HCT116 (cell line): ENCODE measurements around the gene PRIM1. TPM values are rescaled to one million over a fixed set of nuclear protein-coding genes. Genes with fewer than 3 reads are reported as not detected.

Source experiments
- ATAC-seq: fragments of 200-7000 bp; cut with Tn5 transposase; 2 replicates; pipeline ENCODE4 v1.9.1; 2020; ENCODE audit warnings: mild to moderate bottlenecking, moderate library complexity
- BruUV-seq: library from RNA; stranded (reverse); fragments of 400-500 nt; replicated peaks from 2 replicates; lab custom pipeline; 2021; lab: Mats Ljungman, UMichigan
- CTCF ChIA-PET: fragments of 300-600 bp; sonication (Branson Sonifier 250); formaldehyde crosslinking; loops from one replicate; lab custom pipeline; 2021; ENCODE audit warnings: antibody characterized with exemption; lab: Charles Lee
- POLR2A ChIA-PET: fragments of 300-600, 350-600 bp; sonication (Branson Sonifier 250); formaldehyde crosslinking; loops from one replicate; lab custom pipeline; 2021; ENCODE audit warnings: antibody characterized with exemption; lab: Charles Lee
- RAD21 ChIA-PET, 2 experiments: fragments of 300-600 bp; sonication (Branson Sonifier 250); formaldehyde crosslinking; loops; one replicate each; lab custom pipeline; 2023; ENCODE audit warnings: low total read pairs in 2 of 2; ENCODE audit not compliant: uncharacterized antibody in 2 of 2, unreplicated experiment in 2 of 2, low non-redundant PET in 1 of 2; lab: Charles Lee
- DNase-seq: peaks from one replicate; pipeline ENCODE4 v3.0.0-alpha.2; 2010; ENCODE audit warnings: low read depth, low spot score
- H2AFZ ChIP-seq: fragments of 200-600 bp; shearing (Covaris generic), sonication (generic); 2 replicates; pipeline ENCODE4 v1.6.1; 2017; ENCODE audit warnings: low read depth, mixed run types, mixed read lengths, antibody characterized with exemption, low read length; ENCODE audit not compliant: poor library complexity, severe bottlenecking
- H3K27ac ChIP-seq: 2 replicates; pipeline ENCODE4 v1.5.1; 2012; ENCODE audit warnings: low read depth, low read length
- H3K27me3 ChIP-seq: fragments of 200-600 bp; sonication (generic); 2 replicates; pipeline ENCODE4 v1.6.1; 2016; ENCODE audit warnings: mixed run types, low read length, mixed read lengths; ENCODE audit not compliant: insufficient read depth
- H3K36me3 ChIP-seq, 2 experiments: fragments of 200-500 bp in 1 of 2; fragments of 200-600 bp in 1 of 2; sonication (Bioruptor generic) in 1 of 2; sonication (generic) in 1 of 2; 2 replicates each; pipeline versions ENCODE4 v1.5.1 to v1.6.1; 2014 to 2016; ENCODE audit warnings: low read length in 2 of 2, inconsistent platforms in 1 of 2, mixed read lengths in 1 of 2, mixed run types in 1 of 2; ENCODE audit not compliant: insufficient read depth in 2 of 2, control insufficient read depth in 1 of 2
- H3K4me1 ChIP-seq, 2 experiments: fragments of 200-600 bp in 1 of 2; sonication (generic) in 1 of 2; 2 replicates each; pipeline versions ENCODE4 v1.5.1 to v1.6.1; 2012 to 2017; ENCODE audit warnings: low read length in 2 of 2, inconsistent platforms in 1 of 2, mild to moderate bottlenecking in 1 of 2, mixed read lengths in 1 of 2, mixed run types in 1 of 2, moderate library complexity in 1 of 2; ENCODE audit not compliant: insufficient read depth in 2 of 2, control insufficient read depth in 1 of 2
- H3K4me2 ChIP-seq: fragments of 200-600 bp; sonication (generic); 2 replicates; pipeline ENCODE4 v1.6.1; 2017; ENCODE audit warnings: mixed run types, low read length, mixed read lengths
- H3K4me3 ChIP-seq, 2 experiments: fragments of 200-600 bp in 1 of 2; sonication (generic) in 1 of 2; replicated peaks in 1 of 2; 2 replicates each; pipeline ENCODE4 v1.5.1; 2011 to 2016; ENCODE audit warnings: low read length in 2 of 2, control low read depth in 1 of 2, low read depth in 1 of 2, mild to moderate bottlenecking in 1 of 2, mixed read lengths in 1 of 2, mixed run types in 1 of 2
- H3K79me2 ChIP-seq: fragments of 200-600 bp; sonication (generic); 2 replicates; pipeline ENCODE4 v1.6.1; 2017; ENCODE audit warnings: mild to moderate bottlenecking, mixed run types, low read length, moderate library complexity, mixed read lengths; ENCODE audit not compliant: insufficient read depth
- H3K9ac ChIP-seq: fragments of 200-600 bp; sonication (generic); 2 replicates; pipeline ENCODE4 v1.6.1; 2016; ENCODE audit warnings: low read length, mixed read lengths
- H3K9me2 ChIP-seq: fragments of 200-600 bp; sonication (generic), shearing (Covaris generic); 2 replicates; pipeline ENCODE4 v1.6.1; 2017; ENCODE audit warnings: mixed run types, mild to moderate bottlenecking, moderate library complexity; ENCODE audit not compliant: insufficient read depth
- H3K9me3 ChIP-seq, 2 experiments: fragments of 200-500 bp in 1 of 2; fragments of 200-600 bp in 1 of 2; sonication (Bioruptor generic) in 1 of 2; sonication (generic) in 1 of 2; 2 replicates each; pipeline ENCODE4 v1.6.1; 2014 to 2017; ENCODE audit warnings: low read length in 2 of 2, mixed read lengths in 2 of 2, inconsistent platforms in 1 of 2, low read depth in 1 of 2, mild to moderate bottlenecking in 1 of 2, mixed run types in 1 of 2, moderate library complexity in 1 of 2; ENCODE audit not compliant: control insufficient read depth in 1 of 2, insufficient read depth in 1 of 2
- H4K20me1 ChIP-seq: fragments of 200-600 bp; sonication (generic), shearing (Covaris generic); 2 replicates; pipeline ENCODE4 v1.6.1; 2017; ENCODE audit warnings: mixed run types, mild to moderate bottlenecking, moderate library complexity; ENCODE audit not compliant: insufficient read depth
- SP1 ChIP-seq: IDR thresholded peaks from 2 replicates; pipeline ENCODE4 v1.6.1; 2012; ENCODE audit warnings: low read depth
- intact Hi-C: fragments of 100-400 bp; cut with micrococcal nuclease; formaldehyde crosslinking; loops from 2 replicates; pipeline ENCODE4 v1.10.0; 2022
- total RNA-seq: library from RNA; stranded (reverse); gene quantifications from one replicate; pipeline ENCODE4 v1.2.1, GENCODE V29; 2021; ENCODE audit not compliant: unreplicated experiment
- TF ChIP-seq, protein P1 (sequence below): IDR thresholded peaks from 2 replicates; pipeline ENCODE4 v1.6.1; 2012; ENCODE audit warnings: low read depth

PRIM1 gene
- total RNA-seq, 1 experiment from 2014 or later, result 53.3 TPM

GRCh38 chr12:56682323-56682722 is 69.8 kb downstream of the PRIM1 start:
- POLR2A ChIA-PET, result interaction anchor here (1.2 kb wide), 1 partner anchor 43 kb away, joined by 7 read pairs; the partner anchor contains the start of gene NACA
- peaks cover 26 to 27% of the 10 kb centered on the region in 2 experiments for H3K36me3 ChIP-seq
- H4K20me1 ChIP-seq, result peaks cover 34% of the 10 kb centered on the region; the same call in 1 of the 2 replicates
- CTCF ChIA-PET, result no interaction called here
- no peaks in the 10 kb centered on the region for H3K9me3 ChIP-seq
- H2AFZ ChIP-seq, result no peak overlapping the region
- peak overlapping the region; percentile 26; the same call in 1 of the 2 replicates for H3K27ac ChIP-seq
- BruUV-seq, result no TSS peak
- DNase-seq (no peak), ATAC-seq (no peak)
- TF ChIP-seq SP1, result no peak
- TF ChIP-seq, protein P1, sequence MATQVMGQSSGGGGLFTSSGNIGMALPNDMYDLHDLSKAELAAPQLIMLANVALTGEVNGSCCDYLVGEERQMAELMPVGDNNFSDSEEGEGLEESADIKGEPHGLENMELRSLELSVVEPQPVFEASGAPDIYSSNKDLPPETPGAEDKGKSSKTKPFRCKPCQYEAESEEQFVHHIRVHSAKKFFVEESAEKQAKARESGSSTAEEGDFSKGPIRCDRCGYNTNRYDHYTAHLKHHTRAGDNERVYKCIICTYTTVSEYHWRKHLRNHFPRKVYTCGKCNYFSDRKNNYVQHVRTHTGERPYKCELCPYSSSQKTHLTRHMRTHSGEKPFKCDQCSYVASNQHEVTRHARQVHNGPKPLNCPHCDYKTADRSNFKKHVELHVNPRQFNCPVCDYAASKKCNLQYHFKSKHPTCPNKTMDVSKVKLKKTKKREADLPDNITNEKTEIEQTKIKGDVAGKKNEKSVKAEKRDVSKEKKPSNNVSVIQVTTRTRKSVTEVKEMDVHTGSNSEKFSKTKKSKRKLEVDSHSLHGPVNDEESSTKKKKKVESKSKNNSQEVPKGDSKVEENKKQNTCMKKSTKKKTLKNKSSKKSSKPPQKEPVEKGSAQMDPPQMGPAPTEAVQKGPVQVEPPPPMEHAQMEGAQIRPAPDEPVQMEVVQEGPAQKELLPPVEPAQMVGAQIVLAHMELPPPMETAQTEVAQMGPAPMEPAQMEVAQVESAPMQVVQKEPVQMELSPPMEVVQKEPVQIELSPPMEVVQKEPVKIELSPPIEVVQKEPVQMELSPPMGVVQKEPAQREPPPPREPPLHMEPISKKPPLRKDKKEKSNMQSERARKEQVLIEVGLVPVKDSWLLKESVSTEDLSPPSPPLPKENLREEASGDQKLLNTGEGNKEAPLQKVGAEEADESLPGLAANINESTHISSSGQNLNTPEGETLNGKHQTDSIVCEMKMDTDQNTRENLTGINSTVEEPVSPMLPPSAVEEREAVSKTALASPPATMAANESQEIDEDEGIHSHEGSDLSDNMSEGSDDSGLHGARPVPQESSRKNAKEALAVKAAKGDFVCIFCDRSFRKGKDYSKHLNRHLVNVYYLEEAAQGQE, result no peak
- no peak overlapping the region for H3K9ac ChIP-seq
- peaks cover 2 to 39% of the 10 kb centered on the region in 2 experiments; a peak in 3 of 4 replicates for H3K4me1 ChIP-seq
- no peaks in the 10 kb centered on the region for H3K27me3 ChIP-seq
- H3K4me2 ChIP-seq, result no peak overlapping the region
- H3K9me2 ChIP-seq, result no peaks in the 10 kb centered on the region
- H3K79me2 ChIP-seq, result peaks cover 100% of the 10 kb centered on the region
- H3K4me3 ChIP-seq, result no peak overlapping the region
- intact Hi-C loops, result no loop called here
- RAD21 ChIA-PET, result no interaction called here

Other genes with a start within 250 kb of the PRIM1 start
- gene RBMS2, start 230.5 kb downstream of the PRIM1 start, total RNA-seq, result 40.8 TPM
- gene BAZ2A, start 122.0 kb downstream of the PRIM1 start, total RNA-seq, result 106 TPM
- 1,051 TPM for gene ATP5F1B, start 106.3 kb downstream of the PRIM1 start, total RNA-seq
- gene PTGES3, start 64.0 kb downstream of the PRIM1 start, total RNA-seq, result 404 TPM
- 896 TPM for gene NACA, start 27.0 kb downstream of the PRIM1 start, total RNA-seq
- gene HSD17B6, start 11.0 kb upstream of the PRIM1 start, total RNA-seq, result 1.9 TPM
- not detected for gene SDR9C7, start 182.1 kb upstream of the PRIM1 start, total RNA-seq
- gene RDH16, start 205.3 kb upstream of the PRIM1 start, total RNA-seq, result 0.59 TPM